MM.1S (cell line): ENCODE measurements around the gene ZFHX3.

Experiments used
- DNase-seq: peaks from one replicate; pipeline ENCODE4 v3.0.0-alpha.2; 2015
- H2AFZ ChIP-seq: fragments of 300-600 bp; sonication (generic); 2 replicates; pipeline ENCODE4 v1.6.0; 2016; ENCODE audit warnings: antibody characterized with exemption, low read length
- H3F3A ChIP-seq: fragments of 300-600 bp; sonication (generic); 2 replicates; pipeline ENCODE4 v1.6.1; 2016; ENCODE audit warnings: mild to moderate bottlenecking, antibody characterized with exemption, low read length, moderate library complexity, mixed read lengths; ENCODE audit not compliant: insufficient read depth
- H3K27ac ChIP-seq: fragments of 300-600 bp; sonication (generic); 2 replicates; pipeline ENCODE4 v1.5.1; 2016; ENCODE audit warnings: mild to moderate bottlenecking, low read length
- H3K27me3 ChIP-seq: fragments of 300-600 bp; sonication (generic); replicated peaks from 2 replicates; pipeline ENCODE4 v1.6.0; 2016; ENCODE audit warnings: low read length; ENCODE audit not compliant: insufficient read depth
- H3K36me3 ChIP-seq: fragments of 300-600 bp; sonication (generic); replicated peaks from 2 replicates; pipeline ENCODE4 v1.6.1; 2016; ENCODE audit warnings: mild to moderate bottlenecking, low read length, mixed read lengths; ENCODE audit not compliant: insufficient read depth
- H3K4me1 ChIP-seq: fragments of 300-600 bp; sonication (generic); 2 replicates; pipeline ENCODE4 v1.6.1; 2016; ENCODE audit warnings: low read length, mixed read lengths
- H3K4me2 ChIP-seq: fragments of 300-600 bp; sonication (generic); 2 replicates; pipeline ENCODE4 v1.6.0; 2016; ENCODE audit warnings: low read depth, low read length
- H3K4me3 ChIP-seq: fragments of 300-600 bp; sonication (generic); 2 replicates; pipeline ENCODE4 v1.5.1; 2016; ENCODE audit warnings: low read length, mixed read lengths
- H3K79me2 ChIP-seq: fragments of 300-600 bp; sonication (generic); 2 replicates; pipeline ENCODE4 v1.6.1; 2016; ENCODE audit warnings: mixed run types, low read length, mixed read lengths
- H3K9ac ChIP-seq: fragments of 300-600 bp; sonication (generic); 2 replicates; pipeline ENCODE4 v1.6.1; 2016; ENCODE audit warnings: low read length, mixed read lengths
- H3K9me2 ChIP-seq: fragments of 300-600 bp; sonication (generic); replicated peaks from 2 replicates; pipeline ENCODE4 v1.6.1; 2016; ENCODE audit warnings: mild to moderate bottlenecking, low read length, mixed read lengths; ENCODE audit not compliant: insufficient read depth
- H3K9me3 ChIP-seq: fragments of 300-600 bp; sonication (generic); replicated peaks from 2 replicates; pipeline ENCODE4 v1.6.1; 2016; ENCODE audit warnings: mild to moderate bottlenecking, low read length, mixed read lengths; ENCODE audit not compliant: insufficient read depth
- H4K20me1 ChIP-seq: fragments of 300-600 bp; sonication (generic); 2 replicates; pipeline ENCODE4 v1.6.1; 2016; ENCODE audit warnings: mild to moderate bottlenecking, low read length, moderate library complexity, mixed read lengths; ENCODE audit not compliant: insufficient read depth
- CTCF ChIP-seq: fragments of 300-600 bp; sonication (generic); IDR thresholded peaks from 2 replicates; pipeline ENCODE4 v1.5.1; 2016; ENCODE audit warnings: antibody characterized with exemption, low read length, mixed read lengths
- EZH2 ChIP-seq: fragments of 300-600 bp; sonication (generic); optimal IDR thresholded peaks from 2 replicates; pipeline ENCODE3; 2017; ENCODE audit warnings: low read depth, mild to moderate bottlenecking, antibody characterized with exemption, low read length, mixed read lengths
- EZH2phosphoT487 ChIP-seq: fragments of 300-600 bp; sonication (generic); IDR thresholded peaks from 2 replicates; pipeline ENCODE4 v1.6.1; 2018; ENCODE audit warnings: antibody characterized with exemption, low read length

The ZFHX3 gene

GRCh38 chr16:73034374-73034773 is 13.6 kb downstream of the ZFHX3 start:
- Histone ChIP-seq H3K36me3 (no peaks in the 10 kb centered on the region), H3K9me2 (no peaks in the 10 kb centered on the region), H3K9me3 (no peaks in the 10 kb centered on the region), H3K9ac (no peak overlapping the region), H3K79me2 (no peaks in the 10 kb centered on the region), H3K4me3 (no peak overlapping the region), H3F3A (no peaks in the 10 kb centered on the region), H3K27me3 (no peaks in the 10 kb centered on the region), H4K20me1 (no peaks in the 10 kb centered on the region), H3K27ac (no peak overlapping the region), H3K4me2 (no peak overlapping the region), H2AFZ (no peak overlapping the region), H3K4me1 (peaks cover 12% of the 10 kb centered on the region)
- TF ChIP-seq EZH2 (no peak), CTCF (no peak), EZH2phosphoT487 (no peak)
- DNase-seq, result no peak

- Histone ChIP-seq H4K20me1 (no peaks in the 10 kb centered on the region), H3K4me1 (peaks cover 12% of the 10 kb centered on the region), H3K9me2 (no peaks in the 10 kb centered on the region), H3K9ac (no peak overlapping the region), H3K79me2 (no peaks in the 10 kb centered on the region), H3K27me3 (no peaks in the 10 kb centered on the region), H3K9me3 (no peaks in the 10 kb centered on the region), H2AFZ (no peak overlapping the region), H3K27ac (no peak overlapping the region), H3F3A (no peaks in the 10 kb centered on the region), H3K4me3 (no peak overlapping the region), H3K36me3 (no peaks in the 10 kb centered on the region), H3K4me2 (no peak overlapping the region)
- no peak for DNase-seq
- no peak for TF ChIP-seq CTCF
- no peak for TF ChIP-seq EZH2phosphoT487
- no peak for TF ChIP-seq EZH2
Observed at GRCh38 chr16:73033271-73033998, 14.5 kb downstream of the ZFHX3 start.

GRCh38 chr16:73032541-73033270 is 15.2 kb downstream of the ZFHX3 start:
- Histone ChIP-seq H3K36me3 (no peaks in the 10 kb centered on the region), H3K9me2 (no peaks in the 10 kb centered on the region), H3K4me1 (peaks cover 6% of the 10 kb centered on the region), H3K27me3 (no peaks in the 10 kb centered on the region), H3K9ac (no peak overlapping the region), H3K4me3 (no peak overlapping the region), H3F3A (no peaks in the 10 kb centered on the region), H3K79me2 (no peaks in the 10 kb centered on the region), H3K4me2 (no peak overlapping the region), H3K9me3 (no peaks in the 10 kb centered on the region), H3K27ac (no peak overlapping the region), H4K20me1 (no peaks in the 10 kb centered on the region), H2AFZ (no peak overlapping the region)
- TF ChIP-seq EZH2 (no peak), CTCF (no peak), EZH2phosphoT487 (no peak)
- DNase-seq, result no peak
